Liver (tissue), 9 donors: Measurements from ENCODE around the gene GABRR3. TPM values are rescaled to one million over a fixed set of nuclear protein-coding genes. Genes with fewer than 3 reads are reported as not detected.

Experiments used
- DNase-seq: peaks from one replicate; pipeline ENCODE4 v3.0.0-alpha.2; 2017; ENCODE audit warnings: low spot score
- H3K27ac ChIP-seq, 2 donors: one replicate each; pipeline ENCODE4 v1.7.0; 2013; ENCODE audit warnings: inconsistent platforms in 2 of 2, low read length in 2 of 2, control low read depth in 1 of 2, low read depth in 1 of 2, mild to moderate bottlenecking in 1 of 2
- H3K27me3 ChIP-seq, 4 donors: one replicate each; pipeline versions ENCODE4 v1.6.1 to v1.7.0; 2013; ENCODE audit warnings: low read length in 3 of 4, inconsistent platforms in 1 of 4, mild to moderate bottlenecking in 1 of 4, moderate library complexity in 1 of 4; ENCODE audit not compliant: control insufficient read depth in 4 of 4, insufficient read depth in 4 of 4
- H3K36me3 ChIP-seq, 4 donors: one replicate each; pipeline versions ENCODE4 v1.6.1 to v1.7.0; 2013; ENCODE audit warnings: low read length in 3 of 4, mild to moderate bottlenecking in 3 of 4, low read depth in 1 of 4, moderate library complexity in 1 of 4; ENCODE audit not compliant: control insufficient read depth in 4 of 4, insufficient read depth in 3 of 4
- H3K4me1 ChIP-seq, 4 donors: one replicate each; pipeline versions ENCODE4 v1.6.1 to v1.7.0; 2013; ENCODE audit warnings: low read length in 3 of 4, mild to moderate bottlenecking in 3 of 4, moderate library complexity in 1 of 4; ENCODE audit not compliant: control insufficient read depth in 4 of 4, insufficient read depth in 4 of 4
- H3K4me3 ChIP-seq, 3 donors: one replicate each; pipeline versions ENCODE4 v1.6.1 to v1.7.0; 2013; ENCODE audit warnings: low read length in 3 of 3, control low read depth in 1 of 3, low read depth in 1 of 3, mild to moderate bottlenecking in 1 of 3
- H3K9ac ChIP-seq, 2 donors: one replicate each; pipeline ENCODE4 v1.7.0; 2013; ENCODE audit warnings: low read length in 2 of 2, mild to moderate bottlenecking in 2 of 2, moderate library complexity in 2 of 2, control low read depth in 1 of 2, low read depth in 1 of 2
- H3K9me3 ChIP-seq, 4 donors: one replicate each; pipeline versions ENCODE4 v1.6.1 to v1.7.0; 2013; ENCODE audit warnings: low read length in 3 of 4; ENCODE audit not compliant: control insufficient read depth in 4 of 4
- CTCF ChIP-seq: fragments of 150-350 bp; IDR thresholded peaks from 2 replicates; pipeline ENCODE4 v1.5.1; 2017; ENCODE audit warnings: improper control_type of control experiment, low read depth, low read length; ENCODE audit not compliant: missing input control
- EGR1 ChIP-seq, 2 donors: IDR thresholded peaks; 2 replicates each; pipeline ENCODE4 v1.6.1; 2016 to 2018; ENCODE audit warnings: antibody characterized with exemption in 2 of 2, low read depth in 2 of 2
- FOXA1 ChIP-seq: IDR thresholded peaks from 2 replicates; pipeline ENCODE4 v1.6.1; 2016; ENCODE audit warnings: antibody characterized with exemption
- FOXA2 ChIP-seq: IDR thresholded peaks from 2 replicates; pipeline ENCODE4 v1.6.1; 2016; ENCODE audit warnings: antibody characterized with exemption
- GABPA ChIP-seq, 2 donors: IDR thresholded peaks in 1 of 2; conservative IDR thresholded peaks in 1 of 2; 2 replicates each; pipeline ENCODE4 v1.6.1; 2016; ENCODE audit warnings: antibody characterized with exemption in 2 of 2, mild to moderate bottlenecking in 1 of 2, moderate library complexity in 1 of 2
- HNF4A ChIP-seq, 2 donors: conservative IDR thresholded peaks; 2 replicates each; pipeline ENCODE4 v1.6.1; 2016; ENCODE audit warnings: antibody characterized with exemption in 2 of 2, mild to moderate bottlenecking in 2 of 2
- HNF4G ChIP-seq: IDR thresholded peaks from 2 replicates; pipeline ENCODE4 v1.6.1; 2016; ENCODE audit warnings: antibody characterized with exemption
- JUND ChIP-seq, 2 donors: IDR thresholded peaks; 2 replicates each; pipeline ENCODE4 v1.6.1; 2016; ENCODE audit warnings: antibody characterized with exemption in 2 of 2
- NR2F2 ChIP-seq: IDR thresholded peaks from 2 replicates; pipeline ENCODE4 v1.6.1; 2016; ENCODE audit warnings: antibody characterized with exemption
- RAD21 ChIP-seq, 2 donors: IDR thresholded peaks; 2 replicates each; pipeline ENCODE4 v1.6.1; 2016; ENCODE audit warnings: antibody characterized with exemption in 2 of 2, mild to moderate bottlenecking in 2 of 2
- REST ChIP-seq: IDR thresholded peaks from 2 replicates; pipeline ENCODE4 v1.6.1; 2016; ENCODE audit warnings: antibody characterized with exemption, mild to moderate bottlenecking
- RXRA ChIP-seq, 2 donors: IDR thresholded peaks; 2 replicates each; pipeline ENCODE4 v1.6.1; 2017 to 2018; ENCODE audit warnings: antibody characterized with exemption in 2 of 2, mild to moderate bottlenecking in 1 of 2
- SP1 ChIP-seq: IDR thresholded peaks from 2 replicates; pipeline ENCODE4 v1.6.1; 2018; ENCODE audit warnings: antibody characterized with exemption, mild to moderate bottlenecking
- TAF1 ChIP-seq: conservative IDR thresholded peaks from 2 replicates; pipeline ENCODE4 v1.6.1; 2016; ENCODE audit warnings: antibody characterized with exemption, mild to moderate bottlenecking
- YY1 ChIP-seq: IDR thresholded peaks from 2 replicates; pipeline ENCODE4 v1.6.1; 2016; ENCODE audit warnings: antibody characterized with exemption, mild to moderate bottlenecking
- WGBS: extraction: QIAGEN DNeasy Blood & Tissue Kit; methylation state at CpG from one replicate; pipeline ENCODE4 v1.1.7; 2013; 5-methylcytosine and 5-hydroxymethylcytosine counted together
- polyA plus RNA-seq, 2 donors: library from polyadenylated mRNA; stranded (reverse) in 1 of 2; unstranded in 1 of 2; fragments of 200-250 nt in 1 of 2; fragments of >200 nt in 1 of 2; fragmentation: Nextera tagmentation in 1 of 2; extraction: Ambion mirVana in 1 of 2; gene quantifications; one replicate each; pipeline versions ENCODE4 v1.2.1 to v1.2.3, GENCODE V29; 2013 to 2015
- total RNA-seq, 2 donors: library from RNA; depleted of rRNA; stranded (reverse); fragments of >200 nt; gene quantifications; one replicate each; pipeline ENCODE4 v1.2.3, GENCODE V29; 2014
- TF ChIP-seq, protein P1 (sequence below): IDR thresholded peaks from 2 replicates; pipeline ENCODE4 v1.6.1; 2016; ENCODE audit warnings: antibody characterized with exemption
- TF ChIP-seq, protein P2 (sequence below): IDR thresholded peaks from 2 replicates; pipeline ENCODE4 v1.6.1; 2016; ENCODE audit warnings: antibody characterized with exemption
- TF ChIP-seq, protein P3 (sequence below): IDR thresholded peaks from 2 replicates; pipeline ENCODE4 v1.6.1; 2016; ENCODE audit warnings: antibody characterized with exemption
- donor health status: healthy.
- donor health status: healthy.
- donor health status: healthy.
- donor health status: healthy.
- donor health status: healthy.

The GABRR3 gene
- total and polyA plus RNA-seq, 4 donors = not detected

- TF ChIP-seq TAF1 (no peak), NR2F2 (no peak), FOXA2 (no peak), HNF4G (no peak), CTCF (no peak), RAD21 (IDR thresholded peaks at IDR 0.05) (no peak), RXRA (IDR thresholded peaks at IDR 0.05) (no peak), SP1 (no peak)
- TF ChIP-seq, protein P1, sequence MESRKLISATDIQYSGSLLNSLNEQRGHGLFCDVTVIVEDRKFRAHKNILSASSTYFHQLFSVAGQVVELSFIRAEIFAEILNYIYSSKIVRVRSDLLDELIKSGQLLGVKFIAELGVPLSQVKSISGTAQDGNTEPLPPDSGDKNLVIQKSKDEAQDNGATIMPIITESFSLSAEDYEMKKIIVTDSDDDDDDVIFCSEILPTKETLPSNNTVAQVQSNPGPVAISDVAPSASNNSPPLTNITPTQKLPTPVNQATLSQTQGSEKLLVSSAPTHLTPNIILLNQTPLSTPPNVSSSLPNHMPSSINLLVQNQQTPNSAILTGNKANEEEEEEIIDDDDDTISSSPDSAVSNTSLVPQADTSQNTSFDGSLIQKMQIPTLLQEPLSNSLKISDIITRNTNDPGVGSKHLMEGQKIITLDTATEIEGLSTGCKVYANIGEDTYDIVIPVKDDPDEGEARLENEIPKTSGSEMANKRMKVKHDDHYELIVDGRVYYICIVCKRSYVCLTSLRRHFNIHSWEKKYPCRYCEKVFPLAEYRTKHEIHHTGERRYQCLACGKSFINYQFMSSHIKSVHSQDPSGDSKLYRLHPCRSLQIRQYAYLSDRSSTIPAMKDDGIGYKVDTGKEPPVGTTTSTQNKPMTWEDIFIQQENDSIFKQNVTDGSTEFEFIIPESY = no peak
- TF ChIP-seq, protein P2, sequence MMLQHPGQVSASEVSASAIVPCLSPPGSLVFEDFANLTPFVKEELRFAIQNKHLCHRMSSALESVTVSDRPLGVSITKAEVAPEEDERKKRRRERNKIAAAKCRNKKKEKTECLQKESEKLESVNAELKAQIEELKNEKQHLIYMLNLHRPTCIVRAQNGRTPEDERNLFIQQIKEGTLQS = no peak
- DNase-seq = no peak
- H3K27ac ChIP-seq = no peak overlapping the region
- H3K9me3 ChIP-seq = no peaks in the 10 kb centered on the region
- 95% methylated on average over 4 of the region's 4 CpGs for WGBS
- H3K36me3 ChIP-seq = no peaks in the 10 kb centered on the region
- no peaks in the 10 kb centered on the region for H3K4me1 ChIP-seq
- no peaks in the 10 kb centered on the region for H3K27me3 ChIP-seq
- H3K4me3 ChIP-seq = no peak overlapping the region
- H3K9ac ChIP-seq = no peak overlapping the region
Measured at GRCh38 chr3:98020412-98020811, 14.7 kb downstream of the GABRR3 start.

GRCh38 chr3:98018301-98018700, 16.8 kb downstream of the GABRR3 start:
- H3K9me3 ChIP-seq = no peaks in the 10 kb centered on the region
- 92% methylated on average over 4 of the region's 4 CpGs for WGBS
- no peak overlapping the region for H3K27ac ChIP-seq
- no peak for DNase-seq
- H3K9ac ChIP-seq = no peak overlapping the region
- TF ChIP-seq HNF4G (no peak), REST (no peak), HNF4A (conservative IDR thresholded peaks at IDR 0.05) (no peak), FOXA1 (no peak), EGR1 (IDR thresholded peaks at IDR 0.05; ENCODE audit: low read depth in 2 of 2) (no peak), RXRA (IDR thresholded peaks at IDR 0.05) (no peak), NR2F2 (no peak), JUND (IDR thresholded peaks at IDR 0.05) (no peak), TAF1 (no peak), SP1 (no peak), FOXA2 (no peak), GABPA (IDR thresholded peaks at IDR 0.05 in 1 of 2, conservative IDR thresholded peaks at IDR 0.05 in 1 of 2) (no peak), RAD21 (IDR thresholded peaks at IDR 0.05) (no peak), YY1 (no peak), CTCF (no peak)
- TF ChIP-seq, protein P3, sequence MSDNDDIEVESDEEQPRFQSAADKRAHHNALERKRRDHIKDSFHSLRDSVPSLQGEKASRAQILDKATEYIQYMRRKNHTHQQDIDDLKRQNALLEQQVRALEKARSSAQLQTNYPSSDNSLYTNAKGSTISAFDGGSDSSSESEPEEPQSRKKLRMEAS = no peak
- TF ChIP-seq, protein P2 = no peak
- TF ChIP-seq, protein P1 = no peak
- peaks cover 0 to 8% (median 5%) of the 10 kb centered on the region in 4 donors for H3K4me1 ChIP-seq
- H3K27me3 ChIP-seq = no peaks in the 10 kb centered on the region
- no peaks in the 10 kb centered on the region for H3K36me3 ChIP-seq
- no peak overlapping the region for H3K4me3 ChIP-seq
